Activated T-cell treated with anti-CD3 and anti-CD28 coated beads for 4 hours (primary cell): ENCODE measurements around the gene LIN52.
"Not testable (repeated sequence)": the region's sequence is repeated elsewhere in the genome, so short reads cannot be mapped to it uniquely, and the experiment has no call there.

Source experiments
- DNase-seq: peaks from one replicate; pipeline ENCODE4 v3.0.0-alpha.2; 2020

The LIN52 gene

DNA sequence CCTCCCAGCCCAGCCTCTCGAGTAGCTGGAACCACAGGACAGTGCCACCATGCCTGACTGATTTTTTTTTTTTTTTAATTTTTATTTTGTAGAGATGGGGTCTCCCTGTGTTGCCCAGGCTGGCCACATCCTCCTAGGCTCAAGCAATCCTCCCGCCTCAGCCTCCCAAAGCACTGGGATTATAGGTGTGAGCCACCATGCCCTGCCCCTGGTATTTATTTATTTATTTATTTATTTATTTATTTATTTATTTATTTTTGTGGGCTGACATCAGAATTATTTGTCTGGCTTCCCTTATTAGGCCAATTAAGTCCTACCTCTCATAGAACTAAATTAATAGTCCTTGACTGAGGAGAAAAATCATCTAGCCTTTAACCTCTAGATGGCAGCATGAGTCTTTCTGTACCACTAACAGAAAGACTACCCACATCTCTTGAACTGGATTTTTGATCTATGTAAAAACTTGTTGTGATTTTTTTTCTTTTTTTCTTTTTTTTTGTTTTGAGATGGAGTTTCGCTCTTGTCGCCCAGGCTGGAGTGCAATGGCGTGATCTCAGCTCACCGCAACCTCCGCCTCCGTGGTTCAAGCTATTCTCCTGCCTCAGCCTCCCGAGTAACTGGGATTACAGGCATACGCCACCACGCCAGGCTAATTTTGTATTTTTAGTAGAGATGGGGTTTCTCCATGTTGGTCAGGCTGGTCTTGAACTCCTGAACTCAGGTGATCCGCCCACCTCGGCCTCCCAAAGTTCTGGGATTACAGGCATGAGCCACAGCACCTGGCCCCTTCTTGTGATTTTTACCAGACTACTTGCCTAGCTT lies 26.9 kb downstream of the LIN52 start:
- not testable (repeated sequence) for DNase-seq

GRCh38 chr14:74125487-74125886 lies 40.7 kb downstream of the LIN52 start:
- DNase-seq, result not testable (repeated sequence)

GRCh38 chr14:74126315-74127013 lies 41.7 kb downstream of the LIN52 start:
- no peak for DNase-seq

GRCh38 chr14:74127634-74128033 lies 42.9 kb downstream of the LIN52 start:
- DNase-seq, result no peak

- no peak for DNase-seq
Measured at GRCh38 chr14:74133833-74134481, 49.2 kb downstream of the LIN52 start.

GRCh38 chr14:74134484-74134883 lies 49.7 kb downstream of the LIN52 start:
- DNase-seq, result no peak

GRCh38 chr14:74135426-74135825 lies 50.7 kb downstream of the LIN52 start:
- DNase-seq, result no peak

DNA sequence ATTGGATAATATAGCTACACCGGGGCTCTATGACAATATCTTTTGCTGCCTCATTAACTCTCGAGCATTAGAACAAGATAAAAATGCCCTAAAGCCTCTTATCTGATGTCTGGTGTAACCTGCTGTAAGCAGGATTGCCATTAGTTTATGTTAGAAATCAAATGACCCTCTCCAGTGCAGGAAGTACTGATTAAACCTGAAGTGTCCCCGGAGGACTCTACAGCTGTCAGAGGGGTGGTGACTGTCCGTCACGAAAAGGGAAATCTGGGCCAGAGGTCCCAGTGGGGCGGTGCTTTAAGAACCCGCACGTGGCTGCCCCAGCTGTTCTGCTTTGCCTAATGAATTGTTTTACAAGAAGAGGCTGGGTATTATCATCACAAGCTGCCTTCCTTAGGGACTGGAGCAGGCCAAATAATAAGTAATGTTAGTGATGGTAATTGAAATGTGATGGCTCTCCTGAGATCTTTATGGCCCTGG lies 55.7 kb downstream of the LIN52 start:
- no peak for DNase-seq

- DNase-seq, result no peak
Measured at GRCh38 chr14:74141703-74142102, 56.9 kb downstream of the LIN52 start.

DNA sequence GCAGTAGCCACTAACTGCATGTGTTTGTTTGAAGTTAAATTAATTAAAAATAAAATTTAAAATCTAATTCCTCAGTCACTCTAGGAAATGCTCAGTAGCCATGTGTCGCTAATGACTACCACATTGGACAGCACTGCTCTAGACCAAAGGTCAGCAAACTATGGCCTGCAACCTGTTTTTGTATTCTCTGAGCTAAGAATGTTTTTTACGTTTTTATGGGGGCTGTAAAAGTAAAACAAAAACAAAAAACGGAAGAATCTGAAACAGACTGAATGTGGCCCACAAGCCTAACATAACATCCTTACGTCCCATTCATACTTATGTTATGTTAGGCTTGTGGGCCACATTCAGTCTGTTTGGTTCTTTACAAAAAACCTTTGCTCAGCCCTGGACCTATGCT lies 57.8 kb downstream of the LIN52 start:
- DNase-seq, result no peak

DNA sequence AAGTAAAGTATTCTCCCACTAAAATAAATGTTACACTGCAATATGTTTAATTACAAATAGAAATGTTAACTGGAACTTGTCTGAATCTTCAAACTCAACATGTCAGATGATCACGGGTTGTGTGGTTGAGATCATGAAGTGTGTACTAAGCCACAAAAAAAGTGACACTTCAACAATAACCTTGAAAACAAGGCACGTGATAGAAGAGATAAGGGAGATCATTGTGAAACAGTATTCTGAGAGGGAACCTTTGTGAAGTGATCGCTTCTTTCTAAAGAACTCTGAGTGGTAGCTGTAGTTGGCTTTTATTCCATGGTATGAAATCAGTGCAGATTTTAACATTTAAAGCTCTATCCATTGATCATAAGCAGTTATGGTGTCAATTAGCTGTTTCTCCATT lies 60.0 kb downstream of the LIN52 start:
- no peak for DNase-seq

GRCh38 chr14:74147571-74147970 lies 62.8 kb downstream of the LIN52 start:
- no peak for DNase-seq

- no peak for DNase-seq
Measured at GRCh38 chr14:74148705-74149104, 63.9 kb downstream of the LIN52 start.

DNA sequence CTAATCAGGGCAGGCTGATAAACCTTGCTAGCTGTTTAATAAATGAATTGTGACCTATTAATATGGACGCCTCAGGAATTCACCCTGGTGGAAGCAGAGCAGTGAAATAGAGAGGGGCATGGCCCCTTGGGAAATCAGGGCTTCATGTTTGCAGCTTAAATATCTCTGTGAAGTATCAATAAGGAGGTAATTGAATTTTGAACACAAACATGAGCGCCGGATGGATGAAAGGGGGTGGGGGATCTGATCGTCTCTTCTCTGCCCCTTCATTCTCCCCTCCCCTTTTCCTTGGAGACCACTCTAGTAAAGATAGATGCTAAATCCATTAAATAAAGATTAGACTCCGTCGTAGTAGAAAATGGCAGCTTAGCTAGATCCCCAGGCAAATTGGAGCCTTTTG lies 70.5 kb downstream of the LIN52 start:
- no peak for DNase-seq

DNA sequence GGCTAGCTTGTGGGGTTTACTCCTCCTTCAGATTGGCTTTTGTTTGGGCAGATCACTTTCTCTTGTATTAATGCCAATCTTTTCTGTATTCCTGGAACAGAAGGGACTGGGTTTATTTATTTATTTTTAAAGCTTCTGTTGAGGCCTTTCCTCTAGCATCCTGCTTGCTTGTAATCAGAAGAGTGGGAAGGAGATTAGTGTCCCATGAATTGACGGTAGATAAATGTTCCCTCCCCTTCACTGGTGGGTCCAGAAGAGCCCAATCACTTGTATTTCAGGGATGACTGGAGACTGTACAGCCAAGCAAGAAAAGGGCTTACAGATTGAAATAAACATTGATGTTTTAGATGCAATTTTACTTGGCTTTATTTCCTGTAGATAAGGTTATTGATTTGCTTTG lies 71.0 kb downstream of the LIN52 start:
- no peak for DNase-seq

DNA sequence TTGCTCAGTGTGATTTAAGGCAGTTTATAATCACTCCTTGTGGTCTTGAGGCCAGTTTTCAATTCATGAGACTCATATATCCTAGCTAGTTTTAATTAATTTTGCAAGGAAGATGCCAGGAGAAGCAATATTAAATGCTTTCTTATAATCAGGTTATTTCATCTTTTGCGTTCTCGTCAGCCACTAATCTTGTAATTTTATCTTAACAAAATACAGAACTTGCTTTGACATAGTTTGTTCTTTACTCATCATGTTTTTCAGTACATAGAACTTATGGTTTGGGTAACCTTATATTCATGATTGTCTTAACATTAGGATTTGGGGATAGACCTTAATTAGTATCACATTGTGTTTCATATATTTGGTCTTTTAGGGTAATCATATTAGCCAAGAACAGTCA lies 76.0 kb downstream of the LIN52 start:
- DNase-seq, result no peak

DNA sequence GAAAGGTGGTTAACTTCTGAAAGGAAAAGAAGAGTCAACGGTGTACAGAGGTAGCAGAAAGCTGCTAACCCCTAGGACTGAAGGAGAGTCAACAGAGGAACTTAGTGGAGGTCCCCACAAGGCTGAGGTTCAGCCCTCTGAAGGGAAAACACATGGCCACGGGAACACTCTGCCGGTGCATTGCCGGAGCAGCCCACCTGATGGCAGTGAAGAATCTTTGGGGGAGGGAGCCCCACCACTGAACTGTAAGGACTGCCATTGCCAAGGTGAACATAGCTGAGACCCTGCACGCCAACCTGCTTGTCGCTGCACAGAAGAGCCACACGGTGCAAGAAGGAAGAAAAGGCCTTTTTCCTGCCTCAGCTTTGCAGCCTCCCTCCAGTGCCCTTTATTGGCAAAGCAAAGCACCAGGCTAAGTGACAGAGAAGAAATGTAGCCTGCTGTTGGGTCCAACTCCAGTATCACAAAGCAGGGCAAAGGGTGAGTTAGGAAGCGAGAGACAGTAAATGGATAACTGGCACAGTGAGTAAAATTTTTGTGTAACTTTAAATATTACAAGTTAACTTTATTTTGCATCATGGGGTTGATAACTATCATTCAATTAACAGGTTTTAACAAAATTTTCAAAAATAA lies 76.9 kb downstream of the LIN52 start:
- no peak for DNase-seq

DNA sequence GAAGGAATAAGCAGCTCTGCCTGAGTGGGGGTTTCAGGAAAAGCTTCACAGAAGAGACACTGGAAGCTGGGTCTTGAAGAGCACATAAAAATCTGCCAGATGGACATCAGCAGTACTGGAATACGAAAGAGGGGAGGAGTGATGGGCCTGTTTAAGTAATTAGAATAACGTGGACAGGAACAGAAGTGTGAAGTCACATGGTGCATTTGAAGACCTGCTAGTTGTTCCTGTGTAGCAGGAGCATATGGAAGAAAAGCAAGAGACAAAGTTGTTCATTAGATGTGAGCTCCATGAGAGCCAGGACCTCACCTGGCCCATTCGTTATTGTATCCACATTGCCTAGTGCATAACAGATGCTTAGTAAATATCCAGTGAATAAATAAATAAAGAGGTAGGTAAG lies 85.2 kb downstream of the LIN52 start:
- DNase-seq, result no peak

DNA sequence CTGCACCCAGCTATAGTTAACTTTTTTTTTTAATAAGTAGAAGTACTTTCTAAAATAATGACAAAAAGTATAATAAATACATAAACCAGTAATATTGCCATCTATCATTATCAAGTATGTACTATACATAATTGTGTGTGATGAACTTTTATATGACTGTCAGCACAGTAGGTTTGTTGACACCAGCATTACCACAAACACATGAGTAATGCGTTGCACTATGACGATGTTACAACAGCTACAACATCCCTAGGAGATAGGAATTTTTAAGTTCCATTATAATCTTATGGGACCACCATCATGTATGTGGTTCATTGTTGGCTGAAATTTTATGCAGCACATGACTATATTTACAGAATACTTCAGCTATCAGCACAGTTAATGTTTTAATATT lies 91.6 kb downstream of the LIN52 start:
- DNase-seq, result no peak

- no peak for DNase-seq
Measured at GRCh38 chr14:74179856-74180255, 95.1 kb downstream of the LIN52 start.

DNA sequence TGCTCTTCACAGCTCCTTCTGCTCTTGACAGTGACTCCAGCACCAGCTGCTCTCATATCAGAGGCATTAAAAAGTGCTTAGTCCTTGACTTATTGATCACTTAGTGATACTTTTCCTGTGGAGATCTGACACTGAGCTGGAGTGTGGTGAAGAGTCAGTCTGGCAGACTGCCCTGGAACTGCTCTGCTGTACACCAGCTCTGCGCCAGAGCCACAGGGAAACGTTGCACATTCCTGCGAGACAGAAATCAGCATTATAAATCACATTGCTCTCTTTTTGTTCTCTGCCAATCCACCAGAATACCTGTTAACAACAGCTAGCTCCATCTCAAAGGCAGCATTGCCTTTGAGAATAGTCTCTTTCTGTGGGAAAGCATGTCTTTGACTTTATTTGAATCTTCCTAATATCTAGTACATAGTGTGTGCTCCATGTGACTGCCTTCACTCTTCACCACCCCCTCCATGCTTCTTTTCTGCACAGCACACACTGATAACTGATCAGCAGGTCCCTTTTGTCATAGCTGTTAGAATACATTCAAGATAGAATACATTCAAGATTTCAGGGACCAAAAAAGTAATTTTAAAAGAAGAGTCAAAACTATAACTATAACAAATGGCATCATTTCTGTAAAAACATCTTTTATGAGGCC lies 106.3 kb downstream of the LIN52 start:
- DNase-seq, result no peak

GRCh38 chr14:74194506-74195274 lies 109.9 kb downstream of the LIN52 start:
- DNase-seq, result no peak
